Dermis blood vessel endothelial cell (primary cell): Measurements from ENCODE around the gene BAD. TPM values are rescaled to one million over a fixed set of nuclear protein-coding genes. Genes with fewer than 3 reads are reported as not detected.
"Not testable (repeated sequence)": the region's sequence is repeated elsewhere in the genome, so short reads cannot be mapped to it uniquely, and the experiment has no call there.

ENCODE experiments used
- DNase-seq: peaks from one replicate; pipeline ENCODE4 v3.0.0; 2010
- total RNA-seq: library from RNA; depleted of rRNA; stranded (reverse); fragments of >200 nt; gene quantifications from 2 replicates; pipeline ENCODE4 v1.2.3, GENCODE V29; 2014

The BAD gene
- total RNA-seq, 1 donor from 2014 or later: 65.9 TPM

DNA sequence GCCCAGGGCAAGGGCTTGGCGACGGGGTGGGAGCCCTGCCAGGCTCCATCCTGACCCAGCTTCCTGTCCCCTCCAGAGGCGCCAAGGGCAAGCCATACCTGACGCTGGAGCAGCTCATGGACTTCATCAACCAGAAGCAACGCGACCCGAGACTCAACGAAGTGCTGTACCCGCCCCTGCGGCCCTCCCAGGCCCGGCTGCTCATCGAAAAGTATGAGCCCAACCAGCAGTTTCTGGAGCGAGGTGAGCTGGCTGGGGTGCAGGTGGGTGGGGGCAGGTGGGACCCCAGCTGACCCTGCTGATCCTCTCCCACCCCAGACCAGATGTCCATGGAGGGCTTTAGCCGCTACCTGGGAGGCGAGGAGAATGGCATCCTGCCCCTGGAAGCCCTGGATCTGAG, 28.2 kb downstream of the BAD start:
- no peak for DNase-seq

DNA sequence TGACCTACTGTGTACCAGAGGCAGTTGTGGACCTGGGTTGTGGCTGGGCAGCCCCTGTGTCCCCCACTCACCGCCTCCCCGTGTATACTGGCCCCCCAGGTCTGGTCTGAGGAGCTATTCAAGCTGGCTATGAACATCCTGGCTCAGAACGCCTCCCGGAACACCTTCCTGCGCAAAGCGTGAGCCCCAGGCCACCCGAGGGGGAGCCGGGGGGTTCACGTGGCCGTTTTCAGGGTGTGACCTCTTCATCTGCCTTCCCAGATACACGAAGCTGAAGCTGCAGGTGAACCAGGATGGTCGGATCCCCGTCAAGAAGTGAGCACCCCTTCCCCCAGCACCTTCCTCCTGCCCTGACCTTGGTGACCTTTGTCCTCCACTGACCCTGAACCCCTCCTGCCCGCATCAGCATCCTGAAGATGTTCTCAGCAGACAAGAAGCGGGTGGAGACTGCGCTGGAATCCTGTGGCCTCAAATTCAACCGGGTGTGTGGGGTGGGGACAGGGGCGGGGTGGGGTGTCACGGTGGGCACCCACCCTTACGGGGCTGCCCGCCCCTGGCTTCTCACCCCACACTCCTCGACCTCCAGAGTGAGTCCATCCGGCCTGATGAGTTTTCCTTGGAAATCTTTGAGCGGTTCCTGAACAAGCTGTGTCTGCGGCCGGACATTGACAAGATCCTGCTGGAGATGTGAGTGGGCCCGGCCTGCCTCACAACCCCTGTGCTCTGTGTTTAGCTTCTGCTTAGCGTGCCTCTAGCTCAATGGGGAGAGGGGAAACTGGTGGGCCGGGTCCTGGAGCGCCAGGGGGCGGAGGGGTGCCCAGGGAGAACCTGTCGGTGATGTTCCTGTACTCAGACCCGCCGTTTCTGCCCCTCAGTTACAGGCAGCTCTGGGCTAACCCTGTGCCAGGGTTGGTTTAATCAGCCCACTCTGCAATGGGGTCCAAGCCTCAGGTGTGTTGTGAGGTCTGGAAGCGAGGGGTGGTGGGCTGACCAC, 29.0 kb downstream of the BAD start:
- no peak for DNase-seq

- no peak for DNase-seq
Measured at GRCh38 chr11:64254326-64254725, 30.1 kb downstream of the BAD start.

GRCh38 chr11:64253481-64253880, 31.0 kb downstream of the BAD start:
- DNase-seq: no peak

GRCh38 chr11:64253043-64253442, 31.4 kb downstream of the BAD start:
- DNase-seq: no peak

GRCh38 chr11:64252003-64252872, 32.2 kb downstream of the BAD start:
- DNase-seq: peak; percentile 40

DNA sequence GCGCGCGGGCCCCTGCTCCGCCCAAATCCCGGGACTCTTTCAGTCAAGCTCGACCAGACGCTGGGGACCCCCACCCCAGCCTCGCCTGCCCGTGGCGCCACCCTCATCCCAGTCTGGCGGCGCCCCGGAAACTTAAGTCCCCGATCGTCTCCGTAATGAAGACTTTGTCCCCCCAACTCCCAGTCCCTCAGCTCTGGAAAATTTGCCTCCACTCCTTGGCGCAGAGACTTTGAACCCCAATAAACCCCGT, 32.8 kb downstream of the BAD start:
- no peak for DNase-seq

DNA sequence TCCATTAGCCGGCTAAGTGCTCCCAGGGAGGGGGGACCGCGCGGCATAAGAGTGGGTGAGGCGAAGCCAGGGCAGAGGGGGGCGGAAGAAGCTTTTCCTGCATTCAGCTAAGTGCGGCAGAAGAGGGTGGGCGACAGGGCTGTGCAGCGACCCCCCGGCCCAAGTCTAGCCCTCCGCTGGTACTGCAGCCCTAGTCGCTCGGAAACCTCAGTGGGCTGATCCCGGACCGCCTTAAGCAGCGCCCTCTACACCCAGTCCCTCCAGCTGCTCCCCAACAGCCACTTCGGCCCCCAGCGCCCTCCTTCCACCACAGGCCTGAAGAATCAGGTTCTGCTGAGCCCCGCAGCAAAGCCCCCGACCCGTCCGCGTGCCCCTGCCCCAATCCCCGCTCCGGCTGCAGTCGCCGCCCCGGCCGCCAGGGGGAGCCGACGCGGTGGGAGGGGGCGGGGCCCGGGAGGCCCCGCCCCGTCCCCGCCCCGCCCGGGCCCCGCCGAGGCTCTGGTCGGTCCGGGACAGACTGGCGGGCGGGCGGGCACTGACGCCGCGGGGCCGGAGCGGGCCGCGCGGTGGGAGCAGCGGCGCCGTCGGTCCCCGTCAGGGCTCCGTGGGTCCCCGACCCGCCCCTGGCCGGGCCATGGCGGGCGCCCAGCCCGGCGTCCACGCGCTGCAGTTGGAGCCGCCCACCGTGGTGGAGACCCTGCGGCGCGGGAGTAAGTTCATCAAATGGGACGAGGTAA, 33.3 kb downstream of the BAD start, which contains the start of gene PLCB3:
Gene PLCB3 (plus strand): TSS at position 515 of the 737 bp plus-strand sequence. CDS start 120 bp downstream, at position 635.
- DNase-seq: peak; percentile 66

GRCh38 chr11:64250415-64251015, 34.0 kb downstream of the BAD start:
- no peak for DNase-seq

DNA sequence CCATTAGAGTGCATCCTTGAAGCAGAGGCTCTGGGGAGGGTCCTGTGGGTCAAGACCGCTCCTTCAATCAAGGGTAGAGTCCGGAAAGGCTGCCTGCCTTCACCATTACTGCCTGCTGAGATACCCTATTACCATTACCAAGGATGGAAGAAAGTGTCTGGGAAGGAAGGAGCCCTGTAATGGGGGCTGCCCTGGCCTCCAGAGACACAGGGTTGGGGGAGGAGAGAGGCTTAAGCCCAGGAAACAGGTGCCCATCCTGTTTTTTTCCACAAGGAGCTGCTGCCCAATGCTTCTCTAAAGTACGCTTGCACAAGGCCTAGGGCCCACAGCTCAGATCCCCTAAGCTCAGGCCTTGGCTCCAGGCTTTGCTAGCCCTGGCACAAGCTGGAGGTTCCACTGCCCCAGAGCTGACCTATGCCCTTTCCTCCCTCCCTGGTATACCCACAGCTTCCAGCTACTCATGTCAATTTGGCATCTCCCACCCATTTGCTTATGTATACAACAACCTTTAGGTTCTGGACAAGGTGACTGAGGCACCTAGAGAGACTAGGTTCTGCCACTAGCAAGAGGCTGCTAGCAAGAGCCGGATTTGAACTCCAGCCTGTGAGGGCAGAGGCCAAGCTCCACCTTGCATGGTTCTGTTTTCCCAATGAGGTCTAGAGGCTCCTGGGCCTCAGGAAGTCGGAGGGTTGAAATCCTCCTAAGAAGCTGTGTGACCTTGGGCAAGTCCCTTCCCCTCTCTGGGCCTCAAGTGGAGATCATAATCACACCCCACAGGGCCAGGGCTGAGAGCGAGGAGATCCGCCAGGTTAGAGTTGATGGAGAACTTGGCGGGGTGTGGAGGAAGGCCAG, 34.7 kb downstream of the BAD start:
- DNase-seq: no peak

DNA sequence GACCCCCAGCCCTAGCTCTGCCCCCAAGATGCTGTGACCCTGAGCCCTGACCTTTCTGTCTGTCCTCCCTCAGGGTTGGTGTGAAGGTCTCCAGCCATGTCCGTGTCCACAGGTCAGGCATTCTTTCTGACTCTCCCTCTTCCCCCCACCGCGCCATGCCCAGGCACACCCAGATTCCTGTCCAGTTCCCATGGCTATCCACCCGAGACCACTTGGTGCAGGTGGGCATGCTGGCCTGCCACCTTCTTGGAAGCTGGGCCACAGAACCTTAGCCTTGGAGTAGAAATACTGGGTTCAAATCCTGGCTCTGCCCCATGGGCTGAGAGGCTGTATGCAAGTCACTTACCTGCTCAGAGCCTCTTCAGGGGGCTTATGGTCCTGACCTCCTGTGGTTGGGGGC, 35.4 kb downstream of the BAD start:
- no peak for DNase-seq

GRCh38 chr11:64248578-64248977, 35.9 kb downstream of the BAD start:
- DNase-seq: no peak

GRCh38 chr11:64247729-64248531, 36.5 kb downstream of the BAD start:
- DNase-seq: no peak

DNA sequence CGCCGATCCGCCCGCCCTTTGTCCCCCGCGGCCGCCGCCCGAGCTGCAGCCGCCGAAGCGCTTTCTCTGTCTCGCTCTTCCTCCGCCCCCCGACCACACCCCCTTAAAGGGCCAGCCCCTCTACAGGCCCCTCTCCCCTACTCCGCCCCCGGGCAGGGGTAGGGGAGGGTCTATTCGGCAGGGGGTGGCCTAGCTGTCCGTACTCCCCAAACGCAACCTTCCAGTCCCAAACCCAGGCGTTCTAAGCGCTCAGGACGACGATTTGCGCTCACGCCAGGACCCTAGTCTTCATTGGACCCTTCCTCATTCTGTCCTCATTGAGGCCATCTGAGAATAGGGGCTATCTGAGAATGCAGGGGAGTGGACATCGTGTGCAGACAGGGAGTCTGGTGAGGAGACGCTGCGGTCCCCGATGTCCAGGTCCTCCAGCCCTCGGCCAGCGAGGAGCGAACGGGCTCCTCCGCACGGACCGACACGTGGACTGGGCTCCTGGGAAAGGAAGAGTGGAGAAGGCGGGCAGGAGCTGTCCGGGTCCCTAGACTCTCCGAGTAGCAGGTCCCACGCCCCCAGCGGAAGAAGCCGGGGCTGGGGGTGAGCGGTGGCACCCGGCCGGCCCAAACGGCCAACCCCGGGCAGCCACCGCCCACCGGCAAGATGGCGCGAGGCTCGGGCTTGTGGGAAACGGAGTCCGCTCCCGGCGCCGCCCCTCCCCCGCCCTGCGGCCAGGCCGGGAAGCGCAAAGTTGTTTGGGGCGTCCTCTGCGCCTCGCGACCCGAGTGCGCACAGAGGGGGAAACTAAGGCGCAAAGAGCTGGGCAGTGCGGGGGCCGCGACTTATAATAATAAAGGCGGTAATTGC, 37.4 kb downstream of the BAD start, which contains the start of gene PPP1R14B:
Gene PPP1R14B (minus strand): TSS at position 73 of the 858 bp plus-strand sequence. CDS start 270 bp downstream, outside the sequence.
- DNase-seq: peak; percentile 85

DNA sequence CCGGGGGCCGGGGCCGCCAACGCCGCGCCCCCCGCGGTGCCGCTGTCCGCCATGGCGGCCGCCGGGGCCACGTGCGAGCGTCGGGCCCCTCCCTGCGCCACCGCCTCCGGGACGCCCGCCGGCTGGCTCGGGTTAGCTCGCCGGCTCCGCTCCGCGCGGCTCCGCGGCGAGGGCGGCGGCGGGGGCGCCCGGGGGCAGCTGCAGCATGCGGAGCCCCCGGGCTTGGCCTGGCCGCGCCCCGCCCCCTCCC, 37.9 kb downstream of the BAD start:
- DNase-seq: not testable (repeated sequence)

- peak; percentile 85 for DNase-seq
Measured at GRCh38 chr11:64245797-64246620, 38.5 kb downstream of the BAD start.

- DNase-seq: peak; percentile 34
Measured at GRCh38 chr11:64245401-64245796, 39.1 kb downstream of the BAD start.

DNA sequence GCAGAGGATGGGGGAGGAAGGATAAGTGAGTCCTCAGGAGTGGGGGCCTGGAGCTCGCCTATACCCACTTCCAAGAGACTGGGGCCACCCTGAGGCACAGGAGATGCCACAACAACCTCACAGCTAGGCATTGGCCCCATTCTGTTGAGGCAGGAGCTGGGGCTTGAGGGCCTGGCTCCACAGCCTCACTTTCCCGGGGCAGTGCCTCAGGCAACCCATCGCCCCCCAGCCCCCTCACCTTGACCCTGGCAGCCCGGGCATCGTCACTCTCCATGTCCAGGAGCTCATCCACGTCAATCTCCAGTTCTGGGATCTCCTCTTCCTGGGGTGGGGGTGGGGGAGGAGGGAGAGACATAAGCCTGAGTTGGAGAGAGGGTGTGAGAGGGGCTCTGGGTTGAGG, 39.5 kb downstream of the BAD start:
- no peak for DNase-seq

- no peak for DNase-seq
Measured at GRCh38 chr11:64244107-64244506, 40.4 kb downstream of the BAD start.
